Mesenchymal stem cell (in vitro differentiated cells and primary cell): ENCODE data around the gene COL18A1.

Experiments
- DNase-seq: peaks from one replicate; pipeline ENCODE4 v3.0.0-alpha.2; 2013
- H2AFZ ChIP-seq: one replicate; pipeline ENCODE4 v1.6.1; 2013; ENCODE audit warnings: low read depth, mild to moderate bottlenecking, control low read depth, inconsistent platforms, low read length, moderate library complexity
- H2AK5ac ChIP-seq: 2 replicates; pipeline ENCODE4 v1.6.1; 2013; ENCODE audit warnings: low read length, moderate library complexity, mild to moderate bottlenecking, inconsistent platforms; ENCODE audit not compliant: severe bottlenecking
- H2BK120ac ChIP-seq: one replicate; pipeline ENCODE4 v1.6.1; 2013; ENCODE audit warnings: low read depth, mild to moderate bottlenecking, inconsistent platforms, low read length, moderate library complexity
- H2BK12ac ChIP-seq, 2 experiments: one replicate each; pipeline ENCODE4 v1.6.1; 2013; ENCODE audit warnings: inconsistent platforms in 2 of 2, low read length in 2 of 2, mild to moderate bottlenecking in 2 of 2, moderate library complexity in 2 of 2, control low read depth in 1 of 2
- H2BK15ac ChIP-seq: one replicate; pipeline ENCODE4 v1.6.1; 2013; ENCODE audit warnings: mild to moderate bottlenecking, low read depth, inconsistent platforms; ENCODE audit not compliant: poor library complexity, severe bottlenecking
- H2BK5ac ChIP-seq: 2 replicates; pipeline ENCODE4 v1.6.1; 2013; ENCODE audit warnings: low read depth, mild to moderate bottlenecking, low read length, control low read depth, inconsistent platforms; ENCODE audit not compliant: poor library complexity, severe bottlenecking
- H3K14ac ChIP-seq, 2 experiments: one replicate each; pipeline ENCODE4 v1.6.1; 2013; ENCODE audit warnings: inconsistent platforms in 2 of 2, low read length in 2 of 2, control low read depth in 1 of 2, mild to moderate bottlenecking in 1 of 2, moderate library complexity in 1 of 2
- H3K18ac ChIP-seq, 2 experiments: one replicate each; pipeline ENCODE4 v1.6.1; 2013; ENCODE audit warnings: inconsistent platforms in 2 of 2, low read length in 2 of 2, control low read depth in 1 of 2, low read depth in 1 of 2, mild to moderate bottlenecking in 1 of 2
- H3K23ac ChIP-seq, 2 experiments: one replicate each; pipeline ENCODE4 v1.6.1; 2013; ENCODE audit warnings: inconsistent platforms in 2 of 2, low read length in 2 of 2, mild to moderate bottlenecking in 2 of 2, moderate library complexity in 2 of 2, control low read depth in 1 of 2
- H3K27ac ChIP-seq: 2 replicates; pipeline ENCODE4 v1.5.1; 2013; ENCODE audit warnings: mild to moderate bottlenecking, moderate library complexity, low read length, control low read depth, inconsistent platforms; ENCODE audit not compliant: poor library complexity, severe bottlenecking
- H3K27me3 ChIP-seq, 2 experiments: 2 replicates each; pipeline versions ENCODE4 v1.6.1 to v1.7.0; 2013; ENCODE audit warnings: low read length in 2 of 2, mild to moderate bottlenecking in 2 of 2, moderate library complexity in 2 of 2, control low read depth in 1 of 2, inconsistent platforms in 1 of 2; ENCODE audit not compliant: control insufficient read depth in 1 of 2, insufficient read depth in 1 of 2
- H3K36me3 ChIP-seq, 2 experiments: 2 replicates each; pipeline versions ENCODE4 v1.6.1 to v1.7.0; 2013; ENCODE audit warnings: low read length in 2 of 2, control low read depth in 1 of 2, inconsistent platforms in 1 of 2, low read depth in 1 of 2, mild to moderate bottlenecking in 1 of 2; ENCODE audit not compliant: insufficient read depth in 2 of 2, control insufficient read depth in 1 of 2
- H3K4ac ChIP-seq, 2 experiments: one replicate each; pipeline ENCODE4 v1.6.1; 2013; ENCODE audit warnings: inconsistent platforms in 2 of 2, low read length in 2 of 2, mild to moderate bottlenecking in 2 of 2, moderate library complexity in 2 of 2, control low read depth in 1 of 2, low read depth in 1 of 2
- H3K4me1 ChIP-seq: 2 replicates; pipeline ENCODE4 v1.6.1; 2013; ENCODE audit warnings: low read depth, low read length, control low read depth; ENCODE audit not compliant: control insufficient read depth, insufficient read depth
- H3K4me2 ChIP-seq: 2 replicates; pipeline ENCODE4 v1.6.1; 2013; ENCODE audit warnings: low read length, mild to moderate bottlenecking, inconsistent platforms; ENCODE audit not compliant: poor library complexity, severe bottlenecking
- H3K4me3 ChIP-seq, 2 experiments: 2 replicates each; pipeline versions ENCODE4 v1.5.1 to v1.7.0; 2013; ENCODE audit warnings: low read length in 2 of 2, mild to moderate bottlenecking in 2 of 2, control low read depth in 1 of 2, low read depth in 1 of 2; ENCODE audit not compliant: insufficient read depth in 1 of 2
- H3K79me1 ChIP-seq: replicated peaks from 2 replicates; pipeline ENCODE4 v1.6.1; 2013; ENCODE audit warnings: mild to moderate bottlenecking, control low read depth, low read length, inconsistent platforms; ENCODE audit not compliant: poor library complexity, severe bottlenecking
- H3K9ac ChIP-seq: 2 replicates; pipeline ENCODE4 v1.7.0; 2013; ENCODE audit warnings: mild to moderate bottlenecking, low read length, moderate library complexity
- H3K9me3 ChIP-seq: 2 replicates; pipeline ENCODE4 v1.7.0; 2013; ENCODE audit warnings: mild to moderate bottlenecking, low read length; ENCODE audit not compliant: control insufficient read depth
- H4K8ac ChIP-seq: one replicate; pipeline ENCODE4 v1.6.1; 2013; ENCODE audit warnings: inconsistent platforms, mild to moderate bottlenecking, low read length, moderate library complexity
- H4K91ac ChIP-seq: one replicate; pipeline ENCODE4 v1.6.1; 2013; ENCODE audit warnings: mild to moderate bottlenecking, low read length, inconsistent platforms
- WGBS: methylation state at CpG from one replicate; pipeline ENCODE4 v1.1.7; 2013; ENCODE audit warnings: mixed read lengths; 5-methylcytosine and 5-hydroxymethylcytosine counted together

The COL18A1 gene

GRCh38 chr21:45384656-45385548, 20.1 kb upstream of the COL18A1 start:
- Histone ChIP-seq H3K4me3 (no peak overlapping the region), H2AK5ac (peak overlapping the region; percentile 24), H3K79me1 (no peaks in the 10 kb centered on the region), H3K4me1 (peaks cover 24% of the 10 kb centered on the region), H3K27ac (no peak overlapping the region), H2BK120ac (no peak overlapping the region), H3K36me3 (no peaks in the 10 kb centered on the region), H4K91ac (peak overlapping the region; percentile 78), H3K4me2 (no peak overlapping the region), H3K14ac (peak overlapping the region in 1 of 2 experiments; percentile 63), H2AFZ (no peak overlapping the region), H3K4ac (peak overlapping the region in 1 of 2 experiments; percentile 49), H3K18ac (no peak overlapping the region), H2BK15ac (peak overlapping the region; percentile 15), H2BK5ac (no peak overlapping the region), H2BK12ac (peak overlapping the region; percentile 83 to 92), H3K23ac (no peak overlapping the region), H4K8ac (peak overlapping the region; percentile 16), H3K9me3 (no peaks in the 10 kb centered on the region), H3K27me3 (no peaks in the 10 kb centered on the region), H3K9ac (no peak overlapping the region)
- DNase-seq, result no peak
- 87% methylated on average over 30 of the region's 30 CpGs for WGBS

GRCh38 chr21:45385549-45386050, 19.4 kb upstream of the COL18A1 start:
- no peak overlapping the region for H3K27ac ChIP-seq
- WGBS, result 97% methylated on average over 21 of the region's 21 CpGs
- H3K23ac ChIP-seq, result no peak overlapping the region
- H4K8ac ChIP-seq, result peak overlapping the region; percentile 22
- H2BK5ac ChIP-seq, result no peak overlapping the region
- H3K4me1 ChIP-seq, result peaks cover 20% of the 10 kb centered on the region
- H3K4me3 ChIP-seq, result no peak overlapping the region
- DNase-seq, result no peak
- no peak overlapping the region for H2BK120ac ChIP-seq
- no peaks in the 10 kb centered on the region for H3K27me3 ChIP-seq
- peak overlapping the region; percentile 74 for H4K91ac ChIP-seq
- H3K36me3 ChIP-seq, result no peaks in the 10 kb centered on the region
- H3K79me1 ChIP-seq, result no peaks in the 10 kb centered on the region
- H3K9ac ChIP-seq, result no peak overlapping the region
- no peak overlapping the region for H2AFZ ChIP-seq
- H2BK12ac ChIP-seq, result peak overlapping the region; percentile 83 to 92
- H2BK15ac ChIP-seq, result peak overlapping the region; percentile 15
- H2AK5ac ChIP-seq, result peak overlapping the region; percentile 47
- H3K4me2 ChIP-seq, result no peak overlapping the region
- peak overlapping the region; percentile 25 to 69 for H3K18ac ChIP-seq
- H3K4ac ChIP-seq, result peak overlapping the region in 1 of 2 experiments; percentile 49
- no peaks in the 10 kb centered on the region for H3K9me3 ChIP-seq
- peak overlapping the region in 1 of 2 experiments; percentile 63 for H3K14ac ChIP-seq

GRCh38 chr21:45386336-45386727, 18.6 kb upstream of the COL18A1 start:
- H3K18ac ChIP-seq, result peak overlapping the region; percentile 27 to 92
- peaks cover 0 to 1% of the 10 kb centered on the region in 2 experiments for H3K27me3 ChIP-seq
- peak overlapping the region in 1 of 2 experiments; percentile 91 for H2BK12ac ChIP-seq
- no peak overlapping the region for H2BK5ac ChIP-seq
- H3K9ac ChIP-seq, result peak overlapping the region; percentile 58
- peak overlapping the region in 1 of 2 experiments; percentile 39 for H3K14ac ChIP-seq
- peak overlapping the region; percentile 53 for H4K91ac ChIP-seq
- 89% methylated on average over 11 of the region's 11 CpGs for WGBS
- no peak overlapping the region for H2BK15ac ChIP-seq
- peak overlapping the region; percentile 8 for H3K4me2 ChIP-seq
- peak overlapping the region; percentile 21 for H2AK5ac ChIP-seq
- no peaks in the 10 kb centered on the region for H3K36me3 ChIP-seq
- H3K27ac ChIP-seq, result no peak overlapping the region
- no peaks in the 10 kb centered on the region for H3K79me1 ChIP-seq
- H3K9me3 ChIP-seq, result no peaks in the 10 kb centered on the region
- no peak overlapping the region for H2AFZ ChIP-seq
- no peak for DNase-seq
- peaks cover 20% of the 10 kb centered on the region for H3K4me1 ChIP-seq
- H2BK120ac ChIP-seq, result no peak overlapping the region
- H3K23ac ChIP-seq, result no peak overlapping the region
- peak overlapping the region in 1 of 2 experiments; percentile 60 for H3K4ac ChIP-seq
- peak overlapping the region; percentile 56 for H4K8ac ChIP-seq
- peak overlapping the region in 1 of 2 experiments; percentile 63 for H3K4me3 ChIP-seq

- Histone ChIP-seq H3K27me3 (peaks cover 0 to 7% of the 10 kb centered on the region in 2 experiments), H2BK120ac (no peak overlapping the region), H3K36me3 (no peaks in the 10 kb centered on the region), H4K8ac (peak overlapping the region; percentile 43), H2BK15ac (no peak overlapping the region), H3K4me1 (peaks cover 19% of the 10 kb centered on the region), H3K9ac (peak overlapping the region; percentile 58), H3K27ac (peak overlapping the region; percentile 17), H2BK5ac (no peak overlapping the region), H3K9me3 (no peaks in the 10 kb centered on the region), H3K4ac (peak overlapping the region; percentile 9 to 60), H2AK5ac (no peak overlapping the region), H3K14ac (peak overlapping the region in 1 of 2 experiments; percentile 45), H2AFZ (no peak overlapping the region), H3K18ac (peak overlapping the region; percentile 65 to 92), H3K4me3 (peak overlapping the region in 1 of 2 experiments; percentile 63), H3K79me1 (no peaks in the 10 kb centered on the region), H4K91ac (peak overlapping the region; percentile 19), H3K23ac (no peak overlapping the region), H2BK12ac (peak overlapping the region; percentile 1 to 91), H3K4me2 (no peak overlapping the region)
- WGBS, result 25% methylated on average over 20 of the region's 20 CpGs
- DNase-seq, result peak; percentile 97
These were observed 18.1 kb upstream of the COL18A1 start for GRCh38 chr21:45386728-45387371.
